Ecto neural progenitor cell (in vitro differentiated cells): ENCODE measurements around the gene ELOB.
"Not testable (repeated sequence)": the region's sequence is repeated elsewhere in the genome, so short reads cannot be mapped to it uniquely, and the experiment has no call there.

Source experiments
- DNase-seq: peaks from one replicate; pipeline ENCODE4 v3.0.0-alpha.2; 2018; ENCODE audit warnings: low spot score

Gene ELOB

DNA sequence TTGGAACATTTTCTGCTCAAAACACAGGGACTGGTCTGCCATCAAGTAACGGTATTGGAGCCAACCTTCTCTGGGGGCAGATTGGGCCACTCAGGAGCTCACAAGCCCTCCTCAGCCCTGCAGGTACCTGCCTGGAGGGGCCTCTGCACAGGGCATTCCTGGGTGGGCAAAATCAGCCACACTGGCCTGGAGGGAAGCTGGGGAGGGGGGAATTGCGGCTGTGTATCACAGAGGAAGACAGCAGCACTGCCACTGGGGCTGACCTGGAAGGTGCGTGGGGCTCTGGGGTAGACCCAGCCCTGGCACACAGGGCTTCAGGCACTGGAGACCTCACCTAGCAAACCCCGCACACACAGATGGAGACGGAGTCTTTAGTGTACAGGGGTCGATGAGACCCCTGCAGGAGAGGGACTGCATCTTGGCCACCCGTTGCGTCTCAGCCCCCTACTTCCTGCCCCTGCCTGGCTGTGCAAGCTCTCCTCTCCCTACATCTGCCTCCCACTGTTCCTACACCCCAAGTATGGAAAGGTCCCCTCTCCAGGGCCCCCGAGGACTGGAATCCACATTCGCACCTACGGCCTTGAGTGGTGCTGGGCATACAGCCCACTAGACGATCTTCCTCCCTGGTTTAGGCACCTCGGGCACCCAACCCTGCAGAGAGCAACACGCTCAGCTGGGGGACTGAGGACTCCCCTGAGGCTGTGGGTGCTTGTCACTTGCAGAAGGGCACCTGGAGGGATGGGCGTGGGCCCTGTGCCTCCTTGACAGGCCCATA lies 31.8 kb downstream of the ELOB start:
- no peak for DNase-seq

DNA sequence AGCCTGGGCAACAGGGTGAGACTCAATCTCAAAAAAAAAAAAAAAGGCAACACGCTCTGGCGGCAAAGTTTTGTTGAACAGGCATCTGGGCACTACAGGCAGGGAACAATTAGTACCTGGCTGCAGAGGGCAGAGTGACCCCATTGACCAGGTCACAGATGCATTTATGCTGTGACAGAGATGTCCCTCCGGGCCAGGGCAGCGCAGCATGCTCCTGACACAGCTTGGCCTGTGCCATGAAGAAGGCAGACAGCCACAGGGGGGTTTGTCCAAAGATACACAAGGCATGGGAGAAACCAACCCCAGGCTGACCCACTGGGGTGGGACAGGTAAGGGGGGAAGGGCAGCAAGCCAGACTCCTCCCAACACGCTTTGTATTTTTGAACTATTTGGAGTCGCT lies 32.4 kb downstream of the ELOB start:
- DNase-seq = no peak

DNA sequence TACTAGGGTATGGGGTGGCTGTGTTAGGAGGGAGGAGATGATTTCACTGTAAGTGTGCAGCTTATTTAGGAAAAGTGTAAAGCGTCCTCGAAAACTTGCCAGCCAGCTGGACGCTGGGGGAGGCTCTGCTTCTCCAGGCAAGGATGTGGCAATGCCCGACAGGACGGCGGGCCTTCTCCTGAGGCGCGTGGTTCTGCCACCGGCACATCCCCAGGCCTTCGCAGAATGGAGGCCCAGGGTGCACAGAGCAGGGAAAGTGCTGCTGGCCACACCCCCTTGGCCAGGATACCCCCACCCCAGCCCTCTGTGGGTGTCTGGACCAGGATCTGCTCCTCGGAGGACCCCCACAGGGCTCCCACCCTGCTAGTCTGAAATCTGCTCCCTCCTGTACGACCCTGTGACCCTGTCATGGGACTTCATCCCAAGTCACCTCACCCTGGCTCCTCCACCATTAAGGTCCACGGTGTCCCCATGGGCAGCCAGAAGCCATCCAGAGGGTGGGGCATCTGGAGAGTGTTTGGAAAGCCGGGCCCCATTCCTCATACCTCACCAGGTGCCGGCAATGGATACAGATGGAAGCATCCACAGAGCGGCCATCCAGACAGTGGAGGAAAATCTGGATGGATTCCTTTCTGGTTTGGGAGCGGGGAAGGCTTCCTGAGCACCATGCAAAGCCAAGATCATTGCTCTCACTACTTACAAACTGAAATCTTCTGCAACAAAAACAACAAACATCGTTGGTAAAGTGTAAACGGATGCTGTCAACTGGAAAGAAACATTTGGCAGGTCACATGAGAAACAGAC lies 33.9 kb downstream of the ELOB start:
- no peak for DNase-seq

DNA sequence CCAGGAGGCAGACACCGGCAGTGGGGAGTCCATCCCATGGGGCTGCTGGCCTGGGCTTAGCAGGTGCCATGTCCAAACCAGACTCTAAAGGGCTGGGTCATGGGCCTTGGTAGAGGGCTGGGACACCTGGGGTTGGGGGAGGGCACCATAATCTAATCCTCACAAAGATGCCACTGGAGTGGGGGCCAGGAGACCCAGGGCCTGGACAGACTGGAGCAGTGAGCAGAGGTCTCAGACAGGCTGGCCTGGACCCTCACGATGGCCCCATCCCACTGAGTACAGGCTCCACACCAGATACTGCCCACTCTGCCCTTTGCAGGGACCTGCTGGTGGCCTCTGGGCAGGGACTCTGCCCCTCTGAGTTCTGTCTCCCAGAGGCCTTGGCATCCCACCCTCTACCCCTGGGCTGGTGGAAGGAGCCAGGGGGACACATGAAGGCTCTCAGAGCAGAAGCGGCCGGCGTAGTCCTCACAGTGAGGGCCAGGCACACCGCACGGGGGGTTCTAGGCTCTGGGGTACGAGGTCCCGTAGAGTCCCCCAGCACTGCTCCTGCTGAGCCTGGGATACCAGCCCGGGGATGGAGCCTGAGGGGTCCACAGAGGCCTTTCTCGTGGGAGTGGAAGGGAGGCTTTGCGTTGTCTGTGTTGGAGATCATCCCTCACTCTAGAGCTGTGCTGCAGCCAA lies 34.6 kb downstream of the ELOB start:
- no peak for DNase-seq

DNA sequence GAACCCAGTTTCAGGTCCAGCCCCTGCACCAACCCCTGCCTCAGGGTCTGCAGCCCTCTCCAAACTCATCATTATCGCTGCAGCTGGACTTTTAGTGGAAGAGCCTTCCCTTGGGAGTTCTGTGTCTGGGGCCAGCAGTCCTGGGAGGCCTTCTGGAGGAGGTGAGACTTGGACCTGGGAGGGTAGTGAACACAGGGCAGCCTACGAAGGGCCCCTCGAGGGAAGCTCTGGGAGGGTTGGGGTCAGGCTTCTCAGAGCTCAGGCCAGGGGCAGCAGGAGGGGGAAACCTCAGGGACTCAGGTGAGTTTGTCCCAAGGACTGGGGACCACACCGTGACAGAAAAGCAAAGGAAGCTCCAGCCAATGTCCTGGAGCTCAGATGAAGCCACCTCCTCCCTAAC lies 35.9 kb downstream of the ELOB start:
- DNase-seq = no peak

DNA sequence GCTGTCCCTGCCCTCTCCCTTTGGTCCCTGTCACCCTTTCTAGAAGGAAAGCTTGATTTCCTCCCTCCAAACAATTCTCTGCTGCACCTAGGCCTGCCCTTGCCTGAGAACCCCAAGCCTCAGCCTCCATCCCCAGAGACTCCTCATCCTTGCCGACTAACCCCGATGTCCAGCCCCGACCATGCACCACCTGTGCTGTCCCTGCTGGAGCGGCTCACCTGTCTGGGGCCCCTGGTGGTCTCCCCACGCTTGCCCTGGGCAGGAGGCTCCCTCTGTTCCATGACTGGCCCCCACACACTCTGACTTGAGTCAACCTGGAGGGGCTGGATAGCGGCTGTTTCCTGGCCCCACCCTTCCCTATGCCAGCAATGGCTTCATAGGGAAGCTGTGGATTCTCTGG lies 36.6 kb downstream of the ELOB start:
- DNase-seq = no peak

DNA sequence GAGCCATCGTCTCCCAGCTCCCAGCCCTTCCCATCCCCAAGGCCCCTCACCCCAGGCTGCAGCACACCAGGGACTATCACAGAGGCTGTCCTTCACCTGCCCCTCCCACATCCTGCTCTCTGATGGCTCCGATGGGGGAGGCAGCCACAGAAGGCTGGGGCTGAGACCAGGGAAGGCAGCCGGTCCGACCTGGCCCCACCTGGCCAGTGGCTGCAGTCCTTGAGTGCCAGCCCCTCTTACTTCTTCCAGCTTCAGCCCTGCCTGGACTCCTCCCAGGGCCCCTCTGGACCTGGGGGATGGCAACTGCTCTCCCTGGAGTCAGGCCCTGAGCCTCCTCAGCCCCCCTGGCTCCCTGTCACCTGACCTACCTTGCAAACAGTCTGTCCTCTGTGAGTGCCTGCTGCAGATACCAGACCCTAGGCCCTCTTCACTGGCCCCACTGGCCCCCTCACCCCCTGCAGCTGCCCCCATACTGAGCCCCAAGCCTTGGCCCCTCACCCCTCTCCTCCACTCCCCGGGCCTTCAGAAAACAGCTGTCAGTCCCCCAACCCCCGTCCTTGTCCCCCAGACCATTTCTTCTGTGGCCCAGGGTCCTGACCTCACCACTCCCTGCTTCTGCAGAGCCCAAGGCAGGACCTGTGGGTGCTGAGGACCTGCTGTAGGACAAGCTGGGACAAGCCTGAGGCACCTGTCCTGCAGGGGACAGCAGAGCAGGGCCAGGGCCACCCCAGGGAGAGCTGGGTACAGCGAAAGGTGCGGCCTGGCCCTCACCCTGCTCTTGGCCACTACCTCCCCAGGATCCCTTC lies 37.3 kb downstream of the ELOB start:
- no peak for DNase-seq

DNA sequence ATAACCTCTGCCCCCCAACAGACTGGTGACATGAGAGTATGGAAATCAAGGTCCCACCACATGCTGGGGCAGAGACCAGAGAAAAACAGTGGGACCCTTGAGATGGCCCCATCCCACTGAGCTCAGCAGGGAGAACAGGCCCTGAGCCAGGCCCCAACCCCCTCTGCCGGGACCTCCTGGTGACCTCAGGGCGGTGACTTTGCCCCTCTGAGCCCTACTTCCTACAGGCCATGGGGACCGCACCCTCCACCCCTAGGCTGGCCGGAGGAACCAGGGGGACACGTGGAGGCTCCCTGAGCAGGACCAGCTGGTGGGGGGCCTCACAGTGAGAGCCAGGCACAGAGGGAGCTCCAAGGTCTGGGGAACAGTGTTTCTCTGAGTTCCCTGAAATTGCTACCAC lies 38.5 kb downstream of the ELOB start:
- no peak for DNase-seq

DNA sequence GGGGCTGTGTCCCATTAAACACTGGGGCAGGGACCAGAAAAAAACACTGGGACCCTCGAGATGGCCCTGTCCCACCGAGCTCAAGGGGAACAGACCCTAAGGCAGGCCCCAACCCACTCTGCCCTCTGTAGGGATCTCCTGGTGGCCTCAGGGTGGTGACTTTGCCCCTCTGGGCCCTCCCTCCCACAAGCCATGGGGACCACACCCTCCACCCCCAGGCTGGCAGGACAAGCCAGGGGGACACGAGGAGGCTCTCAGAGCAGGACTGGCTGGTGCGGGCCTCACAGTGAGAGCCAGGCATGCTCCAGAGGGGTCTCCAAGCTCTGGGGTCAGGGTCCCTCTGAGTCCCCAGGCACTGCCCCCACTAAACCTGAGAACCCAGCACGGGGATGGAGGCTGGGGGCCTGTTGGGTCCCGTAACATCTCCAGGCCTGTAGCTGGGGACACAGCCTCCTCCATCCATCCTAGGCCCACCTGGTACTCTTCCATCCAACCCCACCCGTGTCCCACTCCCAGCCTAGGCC lies 39.1 kb downstream of the ELOB start:
- DNase-seq = no peak

DNA sequence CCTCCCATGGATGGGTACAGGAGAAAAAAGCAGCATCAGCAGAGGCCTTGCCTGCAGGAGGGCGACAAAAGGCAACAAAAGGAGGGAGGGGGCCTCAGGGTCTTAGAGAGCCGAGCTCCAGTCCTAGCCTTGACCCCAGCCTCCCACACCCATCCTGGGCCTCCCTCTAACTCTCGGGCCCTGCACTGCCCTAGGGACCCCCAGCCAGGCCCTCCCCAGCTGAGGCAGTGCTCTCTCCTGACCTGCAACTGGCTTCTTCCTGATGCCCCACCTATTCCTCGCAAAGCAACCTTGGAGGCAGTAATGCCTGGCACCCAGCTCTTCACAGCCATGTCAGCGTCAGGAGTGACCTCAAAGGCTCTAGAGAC lies 39.9 kb downstream of the ELOB start:
- no peak for DNase-seq

DNA sequence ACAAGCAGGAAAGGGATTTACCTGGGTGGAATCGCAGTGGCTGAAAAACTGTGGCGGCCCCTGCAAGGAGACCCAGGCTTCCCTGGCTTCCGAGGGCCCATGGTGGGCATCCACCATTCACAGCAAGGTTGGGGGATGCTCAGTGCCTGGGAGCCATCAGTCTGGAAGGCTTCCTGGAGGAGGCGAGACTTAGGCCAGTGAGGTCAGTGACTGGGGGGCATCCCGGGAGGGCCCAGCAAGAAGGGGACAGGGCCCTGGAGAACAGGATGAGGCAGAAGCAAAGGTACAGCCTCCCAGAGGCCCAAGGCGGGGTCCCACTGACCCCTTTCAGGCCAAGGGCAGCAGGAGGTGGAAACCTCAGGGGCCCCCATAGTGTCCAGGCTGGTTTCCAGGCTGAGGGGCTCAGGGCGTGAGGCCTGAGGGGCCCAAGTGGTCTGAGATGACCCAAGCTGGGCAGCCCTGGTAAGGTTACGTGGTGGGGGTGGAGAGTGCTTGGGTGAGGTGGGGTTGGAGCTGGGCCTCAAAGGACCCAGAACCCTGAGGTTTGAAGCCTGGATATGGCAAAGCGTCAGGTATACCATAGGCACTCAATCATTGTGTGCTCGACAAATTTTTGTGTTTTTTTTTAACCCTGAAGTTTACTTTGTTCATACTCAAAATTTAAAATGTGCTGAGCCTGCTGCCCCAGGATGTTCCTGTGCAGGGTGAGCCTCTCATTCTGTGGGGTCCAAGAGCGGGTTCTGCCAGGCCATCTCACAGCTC lies 40.4 kb downstream of the ELOB start:
- no peak for DNase-seq

DNA sequence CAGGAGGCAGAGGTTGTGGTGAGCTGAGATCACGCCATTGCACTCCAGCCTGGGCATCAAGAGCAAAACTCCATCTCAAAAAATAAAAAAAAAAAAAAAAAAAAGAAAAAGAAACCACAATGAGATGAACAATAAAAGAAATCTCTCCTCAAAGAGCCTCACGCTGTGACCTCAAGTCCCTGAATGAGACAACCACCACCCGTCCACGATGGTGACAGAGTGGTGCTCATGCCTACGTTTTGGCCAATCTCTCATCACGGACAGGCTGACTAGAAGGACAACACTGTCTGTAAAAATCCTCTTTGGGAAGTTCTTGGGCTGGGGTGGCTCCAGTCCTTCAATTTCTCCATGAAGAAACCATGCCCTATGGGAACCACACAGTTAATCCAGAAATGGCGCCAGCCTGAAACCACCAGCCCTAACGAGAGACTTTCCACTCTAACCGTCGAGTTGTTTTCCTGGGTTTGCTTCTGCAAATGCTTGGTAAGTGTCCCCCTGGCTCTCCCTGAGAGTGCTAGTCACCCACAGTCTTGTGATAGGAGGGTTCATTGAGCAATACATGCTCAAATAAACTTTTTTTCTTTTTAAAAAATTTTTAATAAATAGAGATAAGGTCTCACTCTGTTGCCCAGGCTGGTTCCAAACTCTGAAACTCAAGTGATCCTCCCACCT lies 42.1 kb downstream of the ELOB start:
- DNase-seq = no peak

DNA sequence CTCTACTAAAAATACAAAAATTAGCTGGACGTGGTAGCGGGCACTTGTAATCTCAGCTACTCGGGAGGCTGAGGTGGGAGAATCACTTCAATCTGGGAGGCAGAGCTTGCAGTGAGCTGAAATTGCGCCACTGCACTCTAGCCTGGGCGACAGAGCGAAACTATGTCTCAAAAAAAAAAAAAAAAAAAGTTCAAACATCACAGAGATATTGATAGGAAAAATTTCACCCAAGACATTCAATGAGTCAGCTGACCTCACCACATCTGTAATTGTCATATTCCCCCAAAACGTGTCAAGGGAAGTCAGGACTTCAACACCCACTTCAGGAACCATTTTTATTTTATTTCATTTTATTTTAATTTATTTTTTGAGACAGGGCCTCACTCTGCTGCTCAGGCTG lies 49.0 kb downstream of the ELOB start:
- DNase-seq = no peak

DNA sequence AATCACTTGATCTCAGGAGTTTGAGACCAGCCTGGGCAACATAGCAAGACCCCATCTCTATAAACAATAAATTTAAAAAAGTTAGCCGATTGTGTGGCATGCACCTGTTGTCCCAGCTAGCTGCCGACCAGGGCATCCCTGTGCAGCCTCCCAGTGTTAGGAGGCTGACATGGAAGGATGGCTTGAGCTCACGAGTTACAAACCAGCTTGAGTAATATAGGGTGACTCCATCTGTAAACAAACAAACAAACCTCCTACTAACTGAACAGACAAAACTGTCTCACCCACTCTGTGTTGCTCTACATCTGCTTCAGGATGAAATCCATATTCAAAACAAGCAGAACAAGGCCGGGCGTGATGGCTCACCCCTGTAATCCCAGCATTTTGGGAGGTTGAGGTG lies 50.2 kb downstream of the ELOB start:
- DNase-seq = no peak

DNA sequence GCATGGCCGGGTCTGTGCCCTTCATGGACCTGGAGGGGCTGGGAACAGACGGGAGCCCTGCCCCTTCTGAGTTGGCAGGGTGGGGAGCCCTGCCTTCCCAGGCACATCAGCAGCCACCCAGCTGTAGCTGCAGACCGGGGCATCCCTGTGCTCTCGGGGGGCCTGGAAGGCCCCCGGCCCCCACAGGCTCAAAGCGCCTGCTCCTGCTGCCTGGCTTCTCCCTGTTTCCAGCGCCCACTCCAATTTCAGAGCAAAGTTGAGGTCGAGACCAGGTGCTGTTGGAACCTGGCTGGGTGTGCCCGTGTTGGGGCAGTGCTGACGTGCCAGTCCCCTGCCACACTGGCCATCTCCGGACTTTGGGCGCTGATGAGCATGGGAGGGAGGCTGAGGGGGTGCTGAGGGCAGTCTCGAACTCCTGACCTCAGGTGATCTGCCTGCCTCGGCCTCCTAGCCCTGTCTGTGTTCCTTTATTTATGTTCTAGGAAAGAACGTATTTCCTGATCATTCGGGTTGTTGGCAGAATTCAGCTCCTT lies 52.2 kb downstream of the ELOB start:
- no peak for DNase-seq

DNA sequence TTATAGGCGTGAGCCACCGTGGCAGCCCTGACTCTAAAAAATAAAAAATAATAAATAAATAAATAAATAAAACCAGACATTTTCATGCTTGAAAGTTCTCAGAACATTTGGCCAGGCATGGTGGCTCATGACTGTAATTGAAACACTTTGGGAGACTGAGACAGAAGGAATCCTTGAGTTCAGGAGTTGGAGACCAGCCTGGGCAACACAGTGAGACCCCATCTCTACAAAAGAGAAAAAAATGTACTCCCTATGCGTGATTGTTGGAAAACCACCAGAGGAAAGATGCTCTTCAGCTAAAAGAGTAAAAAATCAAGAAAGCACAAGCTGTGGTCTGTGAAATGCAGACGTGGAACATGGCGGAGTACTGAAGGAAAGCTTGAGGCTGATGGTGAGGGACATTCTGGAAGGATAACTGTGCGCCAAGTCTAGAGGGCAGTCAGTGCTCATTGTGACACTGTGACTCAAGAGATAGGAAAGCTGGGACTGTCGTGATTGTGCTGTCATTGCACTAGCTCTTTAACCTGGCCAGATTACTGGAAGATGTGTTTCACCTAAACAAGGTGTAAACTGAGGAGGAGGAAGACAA lies 52.9 kb downstream of the ELOB start:
- DNase-seq = no peak

DNA sequence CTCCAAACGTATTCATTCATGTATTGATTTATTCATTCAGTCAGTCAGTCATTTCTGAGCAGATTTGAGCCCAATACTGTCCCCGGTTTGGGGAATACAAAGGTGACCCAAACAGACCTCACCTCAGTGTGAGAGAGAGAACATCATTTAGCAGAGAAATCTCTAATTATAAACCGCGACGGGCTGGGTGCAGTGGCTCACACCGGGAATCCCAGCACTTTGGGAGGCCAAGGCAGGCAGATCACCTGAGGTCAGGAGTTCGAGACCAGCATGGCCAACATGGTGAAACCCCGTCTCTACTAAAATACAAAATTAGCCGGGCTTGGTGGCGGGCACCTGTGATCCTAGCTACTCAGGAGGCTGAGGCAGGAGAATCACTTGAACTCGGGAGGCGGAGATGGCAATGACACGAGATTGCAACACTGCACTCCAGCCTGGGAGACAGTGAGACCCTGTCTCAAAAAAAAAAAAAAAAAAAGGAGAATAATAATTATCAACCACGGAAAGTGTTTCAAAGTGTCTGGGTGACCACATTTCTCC lies 55.4 kb downstream of the ELOB start:
- not testable (repeated sequence) for DNase-seq
